Panc1 (cell line): ENCODE measurements around the gene TMOD2.

ENCODE experiments used
- CTCF ChIP-seq: fragments of 450-650 bp; IDR thresholded peaks from 2 replicates; pipeline ENCODE4 v1.5.1; 2017; ENCODE audit warnings: mild to moderate bottlenecking
- POLR2AphosphoS5 ChIP-seq: IDR thresholded peaks from 2 replicates; pipeline ENCODE4 v1.6.1; 2012; ENCODE audit warnings: mild to moderate bottlenecking, low read depth, low read length, moderate library complexity

DNA sequence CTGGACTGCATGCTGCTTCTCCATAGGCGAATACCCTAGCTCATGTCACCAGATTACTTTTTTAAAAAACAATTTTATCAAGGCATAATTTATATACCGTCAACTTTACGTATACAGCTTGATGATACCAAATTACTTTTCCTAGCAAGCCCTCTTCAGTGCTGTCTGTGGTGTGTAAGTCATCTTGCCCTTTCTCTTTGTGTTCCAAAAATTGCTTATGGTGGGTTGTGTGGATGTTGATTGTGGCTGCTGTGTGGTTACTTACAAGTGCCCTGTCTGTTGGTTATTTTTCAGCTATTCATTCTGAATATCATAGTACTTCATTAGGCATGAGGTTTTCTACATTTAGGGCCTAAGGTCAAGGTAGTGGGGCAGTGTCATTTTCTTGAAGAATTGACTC lies 90.9 kb downstream of the TMOD2 start:
- TF ChIP-seq CTCF: no peak
- no peak for TF ChIP-seq POLR2AphosphoS5
